ENCODE results near the gene MYO3B. TPM values are rescaled to one million over a fixed set of nuclear protein-coding genes. Genes with fewer than 3 reads are reported as not detected.

Gene MYO3B
- total and polyA plus RNA-seq, 2 donors (not counting 1 experiment from before 2014, with no cell fraction given), result not detected

DNA sequence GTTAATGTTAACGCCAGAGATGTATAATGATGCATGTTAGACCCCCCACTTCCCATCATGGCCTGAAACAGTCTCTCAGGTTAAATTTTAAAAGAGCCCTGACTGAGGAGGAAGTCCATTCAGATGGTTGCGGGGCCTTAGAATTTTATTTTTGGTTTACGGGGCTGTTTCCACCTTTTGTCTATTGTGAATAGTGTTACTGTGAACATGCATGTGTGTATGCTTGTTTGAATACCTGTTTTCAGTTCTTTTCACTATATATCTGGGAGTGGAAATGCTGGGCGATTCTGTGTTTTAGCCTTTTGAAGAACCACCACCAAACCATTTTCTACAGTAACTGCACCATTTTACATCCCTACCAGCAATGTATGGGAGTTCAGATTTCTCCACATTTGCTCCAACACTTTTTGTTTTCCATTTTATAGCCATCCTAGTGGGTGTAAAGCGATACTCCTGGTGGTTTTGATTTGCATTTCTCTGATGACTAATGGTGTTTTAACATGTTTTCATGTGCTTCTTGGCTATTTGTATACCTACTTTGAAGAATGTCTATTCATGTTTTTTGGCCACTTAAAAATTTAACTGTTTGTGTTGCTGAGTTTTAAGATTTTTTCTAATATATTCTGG lies 133.0 kb downstream of the MYO3B start:
- CTCF ChIA-PET, result no interaction called here
- ATAC-seq (ENCODE audit: low read depth) (no peak), DNase-seq (no peak)
- Histone ChIP-seq H2AFZ (ENCODE audit: insufficient read depth, low read depth, low read length, poor library complexity, severe bottlenecking) (no peak overlapping the region), H4K20me1 (ENCODE audit: control insufficient read depth, insufficient read depth, low read length, poor library complexity, severe bottlenecking) (no peaks in the 10 kb centered on the region), H3K27ac (ENCODE audit: low read length in 2 of 2) (no peak overlapping the region), H3K36me3 (replicated peaks in 1 of 2; ENCODE audit: control extremely low read depth in 1 of 2, control insufficient read depth in 1 of 2, extremely low read depth in 1 of 2, insufficient read depth in 2 of 2, low read length in 1 of 2) (no peaks in the 10 kb centered on the region), H3K27me3 (replicated peaks in 1 of 4; ENCODE audit: control extremely low read depth in 1 of 4, control insufficient read depth in 3 of 4, insufficient read depth in 4 of 4, low read length in 3 of 4) (peaks cover 0 to 1% (median 0%) of the 10 kb centered on the region in 4 experiments), H3K9me3 (ENCODE audit: control extremely low read depth in 1 of 3, control insufficient read depth in 2 of 3, insufficient read depth in 1 of 3, low read length in 2 of 3) (no peaks in the 10 kb centered on the region), H3K79me2 (ENCODE audit: control insufficient read depth, insufficient read depth, low read length) (no peaks in the 10 kb centered on the region), H3K4me2 (replicated peaks; ENCODE audit: low read depth, low read length, poor library complexity, severe bottlenecking) (no peak overlapping the region), H3K4me1 (ENCODE audit: control insufficient read depth in 2 of 2, insufficient read depth in 2 of 2, low read length in 2 of 2) (no peaks in the 10 kb centered on the region), H3K9ac (ENCODE audit: low read length) (no peak overlapping the region), H3K4me3 (ENCODE audit: control extremely low read depth in 1 of 5, extremely low read depth in 1 of 5, insufficient read depth in 1 of 5, low read depth in 2 of 5, low read length in 4 of 5) (no peak overlapping the region)
- POLR2A ChIA-PET, result no interaction called here
- H3K27ac Mint-ChIP-seq, result no peak overlapping the region
- no peaks in the 10 kb centered on the region for H3K9me3 Mint-ChIP-seq (ENCODE audit: insufficient read depth)
- peaks cover 18% of the 10 kb centered on the region for H3K27me3 Mint-ChIP-seq
- H3K4me1 Mint-ChIP-seq, result no peaks in the 10 kb centered on the region
- H3K4me3 Mint-ChIP-seq, result no peak overlapping the region
- TF ChIP-seq, protein P1, sequence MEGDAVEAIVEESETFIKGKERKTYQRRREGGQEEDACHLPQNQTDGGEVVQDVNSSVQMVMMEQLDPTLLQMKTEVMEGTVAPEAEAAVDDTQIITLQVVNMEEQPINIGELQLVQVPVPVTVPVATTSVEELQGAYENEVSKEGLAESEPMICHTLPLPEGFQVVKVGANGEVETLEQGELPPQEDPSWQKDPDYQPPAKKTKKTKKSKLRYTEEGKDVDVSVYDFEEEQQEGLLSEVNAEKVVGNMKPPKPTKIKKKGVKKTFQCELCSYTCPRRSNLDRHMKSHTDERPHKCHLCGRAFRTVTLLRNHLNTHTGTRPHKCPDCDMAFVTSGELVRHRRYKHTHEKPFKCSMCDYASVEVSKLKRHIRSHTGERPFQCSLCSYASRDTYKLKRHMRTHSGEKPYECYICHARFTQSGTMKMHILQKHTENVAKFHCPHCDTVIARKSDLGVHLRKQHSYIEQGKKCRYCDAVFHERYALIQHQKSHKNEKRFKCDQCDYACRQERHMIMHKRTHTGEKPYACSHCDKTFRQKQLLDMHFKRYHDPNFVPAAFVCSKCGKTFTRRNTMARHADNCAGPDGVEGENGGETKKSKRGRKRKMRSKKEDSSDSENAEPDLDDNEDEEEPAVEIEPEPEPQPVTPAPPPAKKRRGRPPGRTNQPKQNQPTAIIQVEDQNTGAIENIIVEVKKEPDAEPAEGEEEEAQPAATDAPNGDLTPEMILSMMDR (IDR thresholded peaks at IDR 0.05), result no peak
- TF ChIP-seq EZH2 (IDR thresholded peaks at IDR 0.05; ENCODE audit: borderline replicate concordance, insufficient read depth, low read depth, low read length, poor library complexity, severe bottlenecking), result no peak
- WGBS (ENCODE audit: insufficient coverage), result no CpG with 5 or more reads among the region's 5 CpGs
- intact Hi-C loops (cut with micrococcal nuclease), result no loop called here

DNA sequence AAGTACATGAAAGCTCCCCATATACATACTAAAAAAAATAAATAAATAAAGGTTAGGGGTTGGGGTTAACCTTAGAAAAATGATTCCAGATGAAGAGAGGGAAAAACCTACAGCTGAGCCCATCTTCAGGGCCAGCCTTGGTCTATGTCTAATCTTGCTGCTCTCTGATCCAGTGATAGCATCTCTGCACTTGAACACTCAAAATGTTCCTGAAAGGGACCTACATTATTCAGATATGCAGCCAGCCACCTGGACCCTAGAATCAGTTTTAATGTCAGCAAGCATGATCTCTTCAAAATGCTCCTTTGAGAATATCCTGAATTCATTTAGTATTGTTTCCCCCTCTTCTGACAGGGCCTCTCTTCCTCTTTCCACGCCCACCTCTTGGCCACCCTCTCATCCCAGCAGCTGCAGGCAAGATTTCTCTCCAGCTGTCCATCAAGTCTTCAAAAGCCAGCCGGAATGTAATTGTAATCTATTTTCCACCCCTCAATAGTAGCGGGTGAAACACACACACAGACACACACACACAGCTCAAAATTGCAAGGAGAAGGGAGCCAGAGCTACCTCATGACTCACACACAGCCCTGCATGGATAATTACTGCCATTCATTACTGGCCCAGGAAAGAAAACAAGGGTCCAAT lies 135.5 kb downstream of the MYO3B start:
- intact Hi-C loops (cut with micrococcal nuclease), result no loop called here
- Histone ChIP-seq H3K27me3 (replicated peaks in 1 of 4; ENCODE audit: control extremely low read depth in 1 of 4, control insufficient read depth in 3 of 4, insufficient read depth in 4 of 4, low read length in 3 of 4) (no peaks in the 10 kb centered on the region), H2AFZ (ENCODE audit: insufficient read depth, low read depth, low read length, poor library complexity, severe bottlenecking) (no peak overlapping the region), H3K79me2 (ENCODE audit: control insufficient read depth, insufficient read depth, low read length) (no peaks in the 10 kb centered on the region), H3K27ac (ENCODE audit: low read length in 2 of 2) (no peak overlapping the region), H3K9me3 (ENCODE audit: control extremely low read depth in 1 of 3, control insufficient read depth in 2 of 3, insufficient read depth in 1 of 3, low read length in 2 of 3) (no peaks in the 10 kb centered on the region), H4K20me1 (ENCODE audit: control insufficient read depth, insufficient read depth, low read length, poor library complexity, severe bottlenecking) (no peaks in the 10 kb centered on the region), H3K36me3 (replicated peaks in 1 of 2; ENCODE audit: control extremely low read depth in 1 of 2, control insufficient read depth in 1 of 2, extremely low read depth in 1 of 2, insufficient read depth in 2 of 2, low read length in 1 of 2) (no peaks in the 10 kb centered on the region), H3K4me2 (replicated peaks; ENCODE audit: low read depth, low read length, poor library complexity, severe bottlenecking) (no peak overlapping the region), H3K4me3 (ENCODE audit: control extremely low read depth in 1 of 5, extremely low read depth in 1 of 5, insufficient read depth in 1 of 5, low read depth in 2 of 5, low read length in 4 of 5) (no peak overlapping the region), H3K9ac (ENCODE audit: low read length) (no peak overlapping the region), H3K4me1 (ENCODE audit: control insufficient read depth in 2 of 2, insufficient read depth in 2 of 2, low read length in 2 of 2) (no peaks in the 10 kb centered on the region)
- H3K27me3 Mint-ChIP-seq, result peaks cover 24% of the 10 kb centered on the region
- no peak overlapping the region for H3K27ac Mint-ChIP-seq
- ATAC-seq (ENCODE audit: low read depth), result no peak
- H3K4me3 Mint-ChIP-seq, result no peak overlapping the region
- no peaks in the 10 kb centered on the region for H3K4me1 Mint-ChIP-seq
- H3K9me3 Mint-ChIP-seq (ENCODE audit: insufficient read depth), result no peaks in the 10 kb centered on the region
- ChIA-PET POLR2A (no interaction called here), CTCF (no interaction called here)
- 56% methylated on average over 2 of the region's 3 CpGs for whole genome bisulfite sequencing (ENCODE audit: insufficient coverage)
- no peak for TF ChIP-seq EZH2 (IDR thresholded peaks at IDR 0.05; ENCODE audit: borderline replicate concordance, insufficient read depth, low read depth, low read length, poor library complexity, severe bottlenecking)
- no peak for DNase-seq

Measured in B cell (primary cell).